Measurements from ENCODE around the gene NME7.

Gene NME7

GRCh38 chr1:169160845-169161495, 206.6 kb downstream of the NME7 start:
- TF ChIP-seq POLR2AphosphoS5 (IDR thresholded peaks at IDR 0.05; ENCODE audit: borderline replicate concordance, low read depth, low read length) (no peak), EZH2 (IDR thresholded peaks at IDR 0.05) (no peak), FOXP2 (optimal IDR thresholded peaks at IDR 0.05; ENCODE audit: control extremely low read depth, extremely low read length, insufficient read depth) (no peak)
- Histone ChIP-seq H3K9me3 (ENCODE audit: low read depth, low read length) (no peaks in the 10 kb centered on the region), H3K36me3 (ENCODE audit: insufficient read depth, low read length) (no peaks in the 10 kb centered on the region), H3K27ac (no peak overlapping the region), H3K4me3 (no peak overlapping the region), H3K9ac (ENCODE audit: insufficient read length) (no peak overlapping the region)
- DNase-seq (ENCODE audit: low read depth, low spot score) = no peak

- H3K36me3 ChIP-seq (ENCODE audit: insufficient read depth, low read length) = no peaks in the 10 kb centered on the region
- TF ChIP-seq POLR2AphosphoS5 (IDR thresholded peaks at IDR 0.05; ENCODE audit: borderline replicate concordance, low read depth, low read length) = no peak
- TF ChIP-seq EZH2 (IDR thresholded peaks at IDR 0.05) = no peak
- no peak for TF ChIP-seq FOXP2 (optimal IDR thresholded peaks at IDR 0.05; ENCODE audit: control extremely low read depth, extremely low read length, insufficient read depth)
- no peaks in the 10 kb centered on the region for H3K9me3 ChIP-seq (ENCODE audit: low read depth, low read length)
- no peak overlapping the region for H3K27ac ChIP-seq
- no peak overlapping the region for H3K9ac ChIP-seq (ENCODE audit: insufficient read length)
- no peak for DNase-seq (ENCODE audit: low read depth, low spot score)
- H3K4me3 ChIP-seq = no peak overlapping the region
Observed at GRCh38 chr1:169156580-169156979, 211.0 kb downstream of the NME7 start.

- no peaks in the 10 kb centered on the region for H3K9me3 ChIP-seq (ENCODE audit: low read depth, low read length)
- no peak overlapping the region for H3K9ac ChIP-seq (ENCODE audit: insufficient read length)
- H3K36me3 ChIP-seq (ENCODE audit: insufficient read depth, low read length) = no peaks in the 10 kb centered on the region
- no peak for TF ChIP-seq EZH2 (IDR thresholded peaks at IDR 0.05)
- TF ChIP-seq POLR2AphosphoS5 (IDR thresholded peaks at IDR 0.05; ENCODE audit: borderline replicate concordance, low read depth, low read length) = no peak
- no peak for TF ChIP-seq FOXP2 (optimal IDR thresholded peaks at IDR 0.05; ENCODE audit: control extremely low read depth, extremely low read length, insufficient read depth)
- DNase-seq (ENCODE audit: low read depth, low spot score) = no peak
- H3K27ac ChIP-seq = no peak overlapping the region
- H3K4me3 ChIP-seq = no peak overlapping the region
Observed at GRCh38 chr1:169155675-169156074, 211.9 kb downstream of the NME7 start.

- H3K27ac ChIP-seq = no peak overlapping the region
- no peak overlapping the region for H3K4me3 ChIP-seq
- no peak overlapping the region for H3K9ac ChIP-seq (ENCODE audit: insufficient read length)
- TF ChIP-seq EZH2 (IDR thresholded peaks at IDR 0.05) (no peak), FOXP2 (optimal IDR thresholded peaks at IDR 0.05; ENCODE audit: control extremely low read depth, extremely low read length, insufficient read depth) (no peak), POLR2AphosphoS5 (IDR thresholded peaks at IDR 0.05; ENCODE audit: borderline replicate concordance, low read depth, low read length) (no peak)
- H3K9me3 ChIP-seq (ENCODE audit: low read depth, low read length) = no peaks in the 10 kb centered on the region
- no peaks in the 10 kb centered on the region for H3K36me3 ChIP-seq (ENCODE audit: insufficient read depth, low read length)
- DNase-seq (ENCODE audit: low read depth, low spot score) = no peak
Observed at GRCh38 chr1:169151338-169151837, 216.2 kb downstream of the NME7 start.

- TF ChIP-seq POLR2AphosphoS5 (IDR thresholded peaks at IDR 0.05; ENCODE audit: borderline replicate concordance, low read depth, low read length) (no peak), FOXP2 (optimal IDR thresholded peaks at IDR 0.05; ENCODE audit: control extremely low read depth, extremely low read length, insufficient read depth) (no peak), EZH2 (IDR thresholded peaks at IDR 0.05) (no peak)
- Histone ChIP-seq H3K27ac (no peak overlapping the region), H3K4me3 (no peak overlapping the region)
Observed at GRCh38 chr1:169150641-169151337, 216.8 kb downstream of the NME7 start.

GRCh38 chr1:169149555-169150286, 217.9 kb downstream of the NME7 start:
- Histone ChIP-seq H3K9me3 (ENCODE audit: low read depth, low read length) (no peaks in the 10 kb centered on the region), H3K27ac (no peak overlapping the region), H3K4me3 (no peak overlapping the region), H3K36me3 (ENCODE audit: insufficient read depth, low read length) (no peaks in the 10 kb centered on the region), H3K9ac (ENCODE audit: insufficient read length) (no peak overlapping the region)
- DNase-seq (ENCODE audit: low read depth, low spot score) = no peak
- TF ChIP-seq FOXP2 (optimal IDR thresholded peaks at IDR 0.05; ENCODE audit: control extremely low read depth, extremely low read length, insufficient read depth) (no peak), EZH2 (IDR thresholded peaks at IDR 0.05) (no peak), POLR2AphosphoS5 (IDR thresholded peaks at IDR 0.05; ENCODE audit: borderline replicate concordance, low read depth, low read length) (no peak)

More at GRCh38 chr1:169150641-169151337, 216.8 kb downstream of the NME7 start:
- DNase-seq (ENCODE audit: low read depth, low spot score) = no peak
- Histone ChIP-seq H3K9me3 (ENCODE audit: low read depth, low read length) (no peaks in the 10 kb centered on the region), H3K36me3 (ENCODE audit: insufficient read depth, low read length) (no peaks in the 10 kb centered on the region), H3K9ac (ENCODE audit: insufficient read length) (no peak overlapping the region)

GRCh38 chr1:169148472-169149252, 218.9 kb downstream of the NME7 start:
- Histone ChIP-seq H3K27ac (no peak overlapping the region), H3K9me3 (ENCODE audit: low read depth, low read length) (no peaks in the 10 kb centered on the region), H3K4me3 (no peak overlapping the region), H3K9ac (ENCODE audit: insufficient read length) (no peak overlapping the region), H3K36me3 (ENCODE audit: insufficient read depth, low read length) (no peaks in the 10 kb centered on the region)
- no peak for DNase-seq (ENCODE audit: low read depth, low spot score)
- TF ChIP-seq POLR2AphosphoS5 (IDR thresholded peaks at IDR 0.05; ENCODE audit: borderline replicate concordance, low read depth, low read length) (no peak), EZH2 (IDR thresholded peaks at IDR 0.05) (no peak), FOXP2 (optimal IDR thresholded peaks at IDR 0.05; ENCODE audit: control extremely low read depth, extremely low read length, insufficient read depth) (no peak)
